HG03135 (cell line): ENCODE results near the gene OMP.

Experiments used
- ATAC-seq: cut with Tn5 transposase; IDR thresholded peaks from one replicate; pipeline ENCODE4 v1.9.1; 2021; ENCODE audit warnings: mild to moderate bottlenecking, moderate library complexity; ENCODE audit not compliant: unreplicated experiment

OMP gene

GRCh38 chr11:77136074-77136473 is 33.4 kb downstream of the OMP start:
- no peak for ATAC-seq

- no peak for ATAC-seq
These were observed 34.3 kb downstream of the OMP start for GRCh38 chr11:77136784-77137420.

GRCh38 chr11:77137421-77137820 is 34.8 kb downstream of the OMP start:
- no peak for ATAC-seq

GRCh38 chr11:77138106-77138649 is 35.5 kb downstream of the OMP start:
- ATAC-seq: no peak

GRCh38 chr11:77139201-77139600 is 36.6 kb downstream of the OMP start:
- no peak for ATAC-seq

- no peak for ATAC-seq
These were observed 37.7 kb downstream of the OMP start for GRCh38 chr11:77140231-77140851.

- ATAC-seq: no peak
These were observed 38.4 kb downstream of the OMP start for GRCh38 chr11:77141034-77141433.

GRCh38 chr11:77141475-77141874 is 38.8 kb downstream of the OMP start:
- no peak for ATAC-seq

GRCh38 chr11:77142091-77142975 is 39.7 kb downstream of the OMP start:
- ATAC-seq: no peak

GRCh38 chr11:77143405-77144020 is 40.9 kb downstream of the OMP start:
- no peak for ATAC-seq

- no peak for ATAC-seq
These were observed 41.7 kb downstream of the OMP start for GRCh38 chr11:77144196-77144856.

GRCh38 chr11:77144857-77145428 is 42.3 kb downstream of the OMP start:
- ATAC-seq: no peak

- ATAC-seq: no peak
These were observed 43.8 kb downstream of the OMP start for GRCh38 chr11:77146261-77147035.

- no peak for ATAC-seq
These were observed 44.3 kb downstream of the OMP start for GRCh38 chr11:77147036-77147315.

- no peak for ATAC-seq
These were observed 45.2 kb downstream of the OMP start for GRCh38 chr11:77147668-77148321.

GRCh38 chr11:77148963-77149715 is 46.5 kb downstream of the OMP start:
- no peak for ATAC-seq

GRCh38 chr11:77149716-77150392 is 47.2 kb downstream of the OMP start:
- no peak for ATAC-seq

- no peak for ATAC-seq
These were observed 48.2 kb downstream of the OMP start for GRCh38 chr11:77150836-77151235.
